K562 (cell line): ENCODE data around the gene DNAH8. TPM values are rescaled to one million over a fixed set of nuclear protein-coding genes. Genes with fewer than 3 reads are reported as not detected.

ENCODE experiments used
- BRF1 ChIP-seq: IDR thresholded peaks from 3 replicates; pipeline ENCODE4 v1.6.1; 2011; ENCODE audit warnings: borderline replicate concordance, mild to moderate bottlenecking; ENCODE audit not compliant: insufficient read length; ENCODE audit errors: extremely low read depth
- FOXO4 ChIP-seq: fragments of 450-650 bp; formaldehyde crosslinking; IDR thresholded peaks from 2 replicates; pipeline ENCODE4 v1.4.0; 2020; ENCODE audit warnings: mild to moderate bottlenecking, moderate library complexity
- GTF2A2 ChIP-seq: IDR thresholded peaks from 2 replicates; pipeline ENCODE4 v1.6.1; 2016; ENCODE audit warnings: mild to moderate bottlenecking, missing genetic modification characterization, missing compliant biosample characterization
- GTF2E2 ChIP-seq: fragments of 200-800 bp; sonication (Bioruptor generic); IDR thresholded peaks from 2 replicates; pipeline ENCODE4 v1.6.1; 2016; ENCODE audit warnings: missing genetic modification characterization, missing compliant biosample characterization
- KDM5B ChIP-seq: fragments of 200-600 bp; sonication (generic); IDR thresholded peaks from 2 replicates; pipeline ENCODE4 v1.6.1; 2012; ENCODE audit warnings: low read depth, mild to moderate bottlenecking, moderate library complexity, low read length, control low read depth, inconsistent platforms; ENCODE audit not compliant: insufficient replicate concordance
- LEF1 ChIP-seq: fragments of 450-650 bp; IDR thresholded peaks from 2 replicates; pipeline ENCODE4 v1.6.1; 2016; ENCODE audit warnings: mild to moderate bottlenecking
- NR4A1 ChIP-seq, 2 experiments: fragments of 250-450 bp in 1 of 2; fragments of 450-650 bp in 1 of 2; sonication (Bioruptor Pico) in 1 of 2; IDR thresholded peaks; 2 replicates each; pipeline versions ENCODE4 v1.4.0 to v1.6.1; 2016 to 2020; ENCODE audit warnings: mild to moderate bottlenecking in 2 of 2, missing compliant biosample characterization in 1 of 2, missing genetic modification characterization in 1 of 2, moderate library complexity in 1 of 2
- OTX1 ChIP-seq: fragments of 450-650 bp; formaldehyde crosslinking; IDR thresholded peaks from 2 replicates; pipeline ENCODE4 v1.4.0; 2022; ENCODE audit warnings: mild to moderate bottlenecking
- SFPQ ChIP-seq: fragments of 200-400 bp; formaldehyde crosslinking; IDR thresholded peaks from 2 replicates; pipeline ENCODE4 v1.6.1; 2017; ENCODE audit warnings: mild to moderate bottlenecking, low read depth, low read length, moderate library complexity
- SPI1 ChIP-seq: IDR thresholded peaks from 2 replicates; pipeline ENCODE4 v1.6.1; 2011; ENCODE audit warnings: low read depth, low read length, control low read depth, borderline replicate concordance
- TCF15 ChIP-seq: fragments of 250-450 bp; sonication (Bioruptor Pico); IDR thresholded peaks from 2 replicates; pipeline ENCODE4 v1.8.0; 2022; ENCODE audit warnings: moderate library complexity, mild to moderate bottlenecking, inconsistent platforms
- ZNF407 ChIP-seq: fragments of 450-650 bp; IDR thresholded peaks from 2 replicates; pipeline ENCODE4 v1.6.1; 2016; ENCODE audit warnings: low read depth
- polyA plus RNA-seq, 8 experiments: library from polyadenylated mRNA; depleted of rRNA in 4 of 8; stranded (reverse) in 5 of 8; unstranded in 3 of 8; fragments of >200 nt; fragmentation: Nextera tagmentation in 2 of 8; fragmentation: Illumina TruSeq in 1 of 8; extraction: Ambion mirVana in 2 of 8; extraction: Trizol in 1 of 8; gene quantifications; 2 replicates each; pipeline versions ENCODE4 v1.2.1 to v1.2.3, GENCODE V29; 2011 to 2014; ENCODE audit warnings: inconsistent platforms in 1 of 8, missing spikeins in 1 of 8
- total RNA-seq, 7 experiments: library from RNA; depleted of rRNA in 6 of 7; stranded (reverse); fragments of >200 nt in 6 of 7; fragmentation: Illumina TruSeq in 2 of 7; extraction: Trizol in 2 of 7; gene quantifications; 2 replicates each; pipeline versions ENCODE4 v1.2.1 to v1.2.3, GENCODE V29; 2011 to 2021; ENCODE audit warnings: low replicate concordance in 1 of 7

Gene DNAH8
- total and polyA plus RNA-seq, 9 of the 15 experiments (the other 6 are each of a cell fraction or from before 2014, with no cell fraction given) = 1.2 to 4.2 (median 2.9) TPM

GRCh38 chr6:39035681-39036080 is 320.6 kb downstream of the DNAH8 start (continued):
- TF ChIP-seq SPI1 (no peak), OTX1 (CRISPR knock-in tag) (no peak), GTF2A2 (tag) (no peak), KDM5B (no peak), BRF1 (no peak), SFPQ (no peak), ZNF407 (no peak), FOXO4 (CRISPR knock-in tag) (no peak), TCF15 (CRISPR knock-in tag) (no peak), GTF2E2 (tag) (no peak), LEF1 (no peak), NR4A1 (CRISPR knock-in tag; IDR thresholded peaks at IDR 0.05) (no peak), NR4A1 (tag; IDR thresholded peaks at IDR 0.05) (no peak)
